Measurements from ENCODE around the gene NR2F6.
A peak's percentile ranks its signal among the peaks of the same experiment; 100 is the strongest.

The NR2F6 gene

DNA sequence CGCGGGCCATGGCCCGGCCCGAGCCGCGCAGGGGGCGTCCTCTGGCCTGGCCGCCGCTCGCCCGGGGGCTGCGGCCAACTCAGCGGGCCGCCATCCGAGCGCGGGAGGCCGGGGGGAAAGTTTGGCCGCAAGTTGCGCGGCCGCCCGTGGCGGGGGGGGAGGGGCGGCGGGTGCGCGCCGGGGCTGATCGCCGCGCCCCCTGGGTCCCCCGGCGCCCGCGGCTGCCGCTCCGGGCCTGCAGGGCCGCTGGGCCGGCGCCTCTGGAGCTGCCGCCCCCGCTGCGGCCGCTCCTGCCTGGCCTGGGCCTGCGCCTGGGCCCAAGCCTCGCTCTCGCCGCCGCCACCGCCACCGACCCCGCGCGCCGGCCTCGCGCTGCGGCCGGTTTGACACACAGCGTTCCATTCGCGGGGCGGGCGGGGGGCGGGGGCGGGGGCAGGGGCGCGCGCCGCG lies at the start of gene NR2F6:
Gene NR2F6 (minus strand): TSS at position 385 of the 450 bp plus-strand sequence. CDS start 699 bp downstream, outside the sequence.
- no peak within 1 kb of the TSS for H3K27ac Mint-ChIP-seq
- DNase-seq (no peak), ATAC-seq (no peak)
- peak within 1 kb of the TSS; percentile 73 for H3K4me3 Mint-ChIP-seq
- no peaks in the 10 kb centered on the region for H3K36me3 Mint-ChIP-seq (ENCODE audit: low read depth)
- H3K9me3 Mint-ChIP-seq, result no peaks in the 10 kb centered on the region
- H3K4me1 Mint-ChIP-seq, result peaks cover 12% of the 10 kb centered on the region
- peaks cover 4% of the 10 kb centered on the region for H3K27me3 Mint-ChIP-seq

DNA sequence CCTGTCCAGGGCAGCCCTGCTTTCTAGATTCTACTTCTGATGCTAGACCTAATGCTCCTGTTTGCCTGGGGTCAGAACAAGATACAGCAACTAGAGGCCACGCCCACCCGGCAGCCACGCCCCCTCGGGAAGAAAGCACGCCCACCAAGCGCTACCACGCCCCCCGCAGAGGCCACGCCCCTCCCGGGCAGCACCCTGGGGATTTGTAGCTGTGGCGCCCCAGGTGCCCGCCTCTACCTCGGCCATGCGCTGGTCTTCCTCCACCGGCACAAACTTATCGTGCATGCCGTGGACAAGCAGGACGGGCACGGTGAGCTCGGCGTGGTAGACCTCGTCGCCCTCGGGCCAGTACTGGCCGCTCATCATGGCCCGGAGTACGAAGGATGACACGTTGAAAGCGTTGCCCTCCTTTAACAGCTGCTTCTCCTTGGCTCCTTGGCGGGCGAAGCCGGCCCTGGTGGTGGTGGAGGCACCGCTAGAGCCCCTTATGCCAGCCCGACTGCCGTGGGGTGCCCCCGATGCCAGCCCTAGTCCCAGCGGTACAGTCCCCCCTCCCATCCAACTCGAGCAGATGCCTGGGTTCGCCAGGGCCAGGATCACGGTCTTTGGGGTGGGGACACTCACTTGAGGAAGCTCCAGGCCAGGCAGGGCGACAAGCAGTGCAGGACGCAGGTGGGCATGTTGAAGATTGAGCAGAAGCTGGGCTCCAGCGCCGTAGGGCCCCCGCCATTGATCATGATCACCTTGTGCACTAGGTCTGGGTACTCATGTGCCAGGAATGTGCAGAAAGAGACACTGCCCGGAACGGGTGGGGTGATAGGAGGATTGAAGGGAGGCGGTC lies 48.6 kb upstream of the NR2F6 start:
- ATAC-seq, result no peak
- Mint-ChIP-seq H3K36me3 (ENCODE audit: low read depth) (peaks cover 16% of the 10 kb centered on the region), H3K4me3 (no peak overlapping the region), H3K27ac (no peak overlapping the region), H3K27me3 (no peaks in the 10 kb centered on the region), H3K4me1 (peaks cover 19% of the 10 kb centered on the region), H3K9me3 (no peaks in the 10 kb centered on the region)
- DNase-seq, result peak; percentile 76

DNA sequence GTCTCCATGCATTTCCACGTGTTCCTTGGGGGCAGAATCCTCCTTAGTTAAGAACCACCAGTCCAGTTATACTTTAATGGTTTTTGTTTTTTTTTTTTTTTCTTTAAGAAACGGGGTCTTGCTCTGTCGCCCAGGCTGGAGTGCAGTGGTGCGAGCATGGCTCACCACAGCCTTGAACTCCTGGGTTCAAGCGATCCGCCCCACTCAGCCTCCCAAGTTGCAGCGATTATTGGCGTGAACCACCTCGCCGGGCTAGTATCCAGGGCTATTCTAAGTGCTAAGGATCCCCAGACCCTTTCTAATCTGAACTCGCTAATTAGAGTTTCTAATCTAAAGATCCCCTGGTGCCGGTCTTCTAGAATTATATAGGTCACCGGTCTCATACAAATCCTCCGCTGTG lies 47.9 kb upstream of the NR2F6 start:
- DNase-seq (no peak), ATAC-seq (no peak)
- H3K36me3 Mint-ChIP-seq (ENCODE audit: low read depth), result peaks cover 13% of the 10 kb centered on the region
- no peak overlapping the region for H3K27ac Mint-ChIP-seq
- H3K4me3 Mint-ChIP-seq, result no peak overlapping the region
- no peaks in the 10 kb centered on the region for H3K9me3 Mint-ChIP-seq
- no peaks in the 10 kb centered on the region for H3K27me3 Mint-ChIP-seq
- H3K4me1 Mint-ChIP-seq, result peaks cover 19% of the 10 kb centered on the region

DNA sequence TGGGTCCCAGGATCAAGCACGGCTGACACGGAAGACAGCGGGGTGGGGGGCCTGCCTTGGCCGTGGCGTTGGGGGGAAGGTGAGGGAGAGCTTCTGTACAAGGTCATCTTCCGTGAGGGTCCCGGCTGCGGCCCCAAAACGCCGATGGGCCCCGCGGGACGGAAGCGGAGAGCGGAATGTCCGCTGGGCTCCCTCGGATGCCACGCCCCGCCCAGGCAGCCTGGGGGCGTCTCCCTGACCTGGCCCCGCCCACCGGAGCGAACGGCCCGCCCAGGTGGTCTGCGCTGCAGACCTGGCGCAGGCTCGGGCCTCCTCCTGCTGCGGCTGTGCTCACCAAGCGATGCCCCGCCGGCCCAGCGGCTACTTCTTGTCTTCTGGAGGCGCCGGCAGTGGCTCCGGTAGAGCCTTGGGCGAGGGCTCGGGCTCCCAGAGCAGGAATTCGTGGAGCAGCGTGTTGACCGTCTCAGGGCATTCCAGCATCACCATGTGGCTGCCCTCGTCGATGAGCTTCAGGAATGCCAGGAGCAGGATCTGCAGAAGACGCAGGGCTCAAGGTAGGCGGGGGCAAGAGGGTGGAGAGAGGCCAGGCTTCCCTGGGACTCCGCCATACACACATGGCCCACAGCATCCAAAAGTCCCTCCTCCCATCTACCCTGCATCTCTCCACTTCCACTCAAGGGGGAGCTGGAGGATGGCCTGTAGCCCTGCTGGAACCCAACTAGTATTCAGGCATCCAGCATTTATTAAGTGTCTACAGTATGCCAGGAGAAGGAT lies 46.8 kb upstream of the NR2F6 start:
- ATAC-seq, result peak; percentile 96

DNA sequence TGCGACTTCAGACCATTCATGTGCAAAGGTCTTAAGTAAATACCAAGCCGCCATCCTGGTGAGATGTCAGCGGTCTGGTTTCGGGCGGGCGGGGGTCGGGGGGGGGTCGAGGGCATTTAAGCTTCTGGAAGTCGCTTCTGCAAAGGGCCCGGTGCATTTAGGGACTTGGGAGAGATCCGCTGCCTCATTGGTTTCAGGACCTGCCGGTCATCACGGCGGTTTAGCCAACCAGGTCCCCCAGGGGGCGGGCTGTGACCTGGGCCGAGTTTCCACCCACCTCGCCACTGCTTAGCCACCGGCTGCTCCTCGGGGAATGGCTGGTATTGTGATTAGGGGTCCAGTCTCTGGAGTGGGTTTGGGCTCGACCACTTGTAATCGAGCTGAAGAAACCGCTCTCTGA lies 43.8 kb upstream of the NR2F6 start:
- H3K27ac Mint-ChIP-seq, result no peak overlapping the region
- peaks cover 10% of the 10 kb centered on the region for H3K4me1 Mint-ChIP-seq
- no peaks in the 10 kb centered on the region for H3K9me3 Mint-ChIP-seq
- no peak overlapping the region for H3K4me3 Mint-ChIP-seq
- peak; percentile 72 for DNase-seq
- H3K36me3 Mint-ChIP-seq (ENCODE audit: low read depth), result peaks cover 15% of the 10 kb centered on the region
- H3K27me3 Mint-ChIP-seq, result no peaks in the 10 kb centered on the region
- no peak for ATAC-seq

More for the DNA sequence above, 46.8 kb upstream of the NR2F6 start:
- Mint-ChIP-seq H3K27ac (peak overlapping the region; percentile 81), H3K9me3 (no peaks in the 10 kb centered on the region), H3K4me1 (peaks cover 19% of the 10 kb centered on the region), H3K27me3 (no peaks in the 10 kb centered on the region), H3K4me3 (peak overlapping the region; percentile 89), H3K36me3 (ENCODE audit: low read depth) (peaks cover 8% of the 10 kb centered on the region)
- peak; percentile 90 for DNase-seq

DNA sequence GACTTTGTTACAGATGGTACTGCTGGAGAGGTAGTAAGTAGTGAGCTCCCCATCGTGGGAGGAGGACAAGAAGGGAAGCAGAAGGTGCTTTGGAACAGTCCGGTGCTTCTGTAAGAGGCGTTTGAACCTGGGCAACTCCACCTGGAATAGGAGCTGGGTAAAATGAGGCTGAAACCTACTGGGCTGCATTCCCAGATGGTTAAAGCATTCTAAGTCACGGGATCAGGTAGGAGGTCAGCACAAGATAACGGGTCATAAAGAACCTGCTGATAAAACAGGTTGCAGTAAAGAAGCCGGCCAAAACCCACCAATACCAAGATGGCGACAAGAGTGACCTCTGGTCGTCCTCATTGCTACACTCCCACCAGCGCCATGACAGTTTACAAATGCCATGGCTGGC lies 41.0 kb upstream of the NR2F6 start:
- Mint-ChIP-seq H3K27ac (no peak overlapping the region), H3K27me3 (no peaks in the 10 kb centered on the region), H3K4me3 (no peak overlapping the region), H3K4me1 (peaks cover 5% of the 10 kb centered on the region), H3K36me3 (ENCODE audit: low read depth) (peaks cover 20% of the 10 kb centered on the region), H3K9me3 (no peaks in the 10 kb centered on the region)
- no peak for DNase-seq
- ATAC-seq, result no peak

DNA sequence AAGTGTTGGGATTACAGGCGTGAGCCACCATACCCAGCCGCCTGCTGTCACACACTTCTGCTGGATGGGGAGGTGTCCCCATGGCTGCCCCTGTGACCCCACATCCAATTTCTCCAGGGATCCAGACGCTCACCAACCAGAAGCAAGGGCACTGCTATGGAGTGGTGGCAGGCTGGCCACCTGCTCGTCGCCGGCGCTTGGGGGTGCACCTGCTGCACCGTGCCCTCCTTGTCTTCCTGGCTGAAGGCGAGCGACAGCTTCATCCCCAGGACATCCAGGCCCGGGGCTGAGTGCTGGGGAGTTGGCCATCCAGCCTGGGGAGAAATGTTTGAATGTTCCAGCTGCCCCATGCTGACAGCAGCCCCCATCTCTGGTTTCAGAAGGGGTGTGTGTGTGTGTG lies 40.5 kb upstream of the NR2F6 start:
- no peak for DNase-seq
- H3K4me1 Mint-ChIP-seq, result peaks cover 8% of the 10 kb centered on the region
- H3K4me3 Mint-ChIP-seq, result no peak overlapping the region
- no peak overlapping the region for H3K27ac Mint-ChIP-seq
- ATAC-seq, result no peak
- H3K27me3 Mint-ChIP-seq, result no peaks in the 10 kb centered on the region
- H3K9me3 Mint-ChIP-seq, result no peaks in the 10 kb centered on the region
- peaks cover 20% of the 10 kb centered on the region for H3K36me3 Mint-ChIP-seq (ENCODE audit: low read depth)

DNA sequence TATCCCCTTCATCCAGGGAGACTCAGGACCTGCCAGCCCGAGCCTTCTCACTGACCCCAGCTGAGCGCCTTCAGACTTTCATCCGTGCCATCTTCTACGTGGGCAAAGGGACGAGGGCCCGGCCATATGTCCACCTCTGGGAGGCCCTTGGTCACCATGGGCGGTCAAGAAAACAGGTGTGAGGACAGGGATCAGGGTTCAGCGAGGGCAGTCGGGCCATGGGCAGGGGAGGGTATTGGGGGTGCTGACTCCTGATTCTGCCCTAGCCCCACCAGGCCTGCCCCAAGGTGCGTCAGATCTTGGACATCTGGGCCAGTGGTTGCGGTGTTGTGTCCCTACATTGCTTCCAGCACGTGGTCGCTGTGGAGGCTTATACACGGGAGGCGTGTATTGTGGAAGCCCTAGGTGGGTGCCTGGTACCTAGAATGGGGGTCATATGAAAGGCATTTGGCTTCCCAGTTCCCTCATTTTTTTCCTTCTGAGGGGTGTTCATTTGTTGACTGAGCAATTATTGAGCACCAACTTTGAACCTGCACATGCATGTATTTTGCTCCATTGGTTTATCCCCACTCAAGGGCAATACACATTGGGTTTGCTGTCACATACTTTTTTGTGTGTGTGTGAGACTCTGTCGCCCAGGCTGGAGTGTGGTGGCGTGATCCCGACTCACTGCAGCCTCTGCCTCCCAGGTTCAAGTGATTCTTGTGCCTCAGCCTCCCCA lies 39.9 kb upstream of the NR2F6 start:
- peaks cover 10% of the 10 kb centered on the region for H3K4me1 Mint-ChIP-seq
- ATAC-seq (no peak), DNase-seq (no peak)
- no peak overlapping the region for H3K4me3 Mint-ChIP-seq
- H3K27me3 Mint-ChIP-seq, result no peaks in the 10 kb centered on the region
- no peaks in the 10 kb centered on the region for H3K9me3 Mint-ChIP-seq
- peaks cover 20% of the 10 kb centered on the region for H3K36me3 Mint-ChIP-seq (ENCODE audit: low read depth)
- H3K27ac Mint-ChIP-seq, result no peak overlapping the region

DNA sequence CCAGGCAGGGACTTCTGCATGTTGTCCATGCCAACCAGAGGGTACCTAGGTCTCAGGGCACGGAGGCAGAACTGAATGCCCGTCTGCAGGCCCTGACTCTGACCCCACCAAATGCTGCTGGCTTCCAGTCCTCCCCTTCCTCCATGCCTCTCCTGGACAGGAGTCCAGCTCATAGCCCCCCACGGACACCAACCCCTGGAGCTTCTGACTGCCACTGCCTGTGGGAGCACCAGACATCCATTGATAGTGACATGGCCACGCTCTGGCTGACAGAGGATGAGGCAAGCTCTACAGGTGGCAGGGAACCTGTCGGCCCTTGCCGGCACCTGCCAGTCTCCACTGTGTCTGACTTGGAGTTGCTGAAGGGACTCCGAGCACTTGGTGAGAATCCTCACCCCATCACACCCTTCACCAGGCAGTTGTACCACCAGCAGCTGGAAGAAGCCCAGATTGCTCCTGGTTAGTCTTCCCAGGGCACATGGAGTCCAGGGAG lies 37.8 kb upstream of the NR2F6 start:
- peak overlapping the region; percentile 40 for H3K4me3 Mint-ChIP-seq
- no peak for DNase-seq
- H3K9me3 Mint-ChIP-seq, result no peaks in the 10 kb centered on the region
- H3K27me3 Mint-ChIP-seq, result no peaks in the 10 kb centered on the region
- H3K4me1 Mint-ChIP-seq, result peaks cover 10% of the 10 kb centered on the region
- no peak overlapping the region for H3K27ac Mint-ChIP-seq
- no peak for ATAC-seq
- peaks cover 22% of the 10 kb centered on the region for H3K36me3 Mint-ChIP-seq (ENCODE audit: low read depth)

DNA sequence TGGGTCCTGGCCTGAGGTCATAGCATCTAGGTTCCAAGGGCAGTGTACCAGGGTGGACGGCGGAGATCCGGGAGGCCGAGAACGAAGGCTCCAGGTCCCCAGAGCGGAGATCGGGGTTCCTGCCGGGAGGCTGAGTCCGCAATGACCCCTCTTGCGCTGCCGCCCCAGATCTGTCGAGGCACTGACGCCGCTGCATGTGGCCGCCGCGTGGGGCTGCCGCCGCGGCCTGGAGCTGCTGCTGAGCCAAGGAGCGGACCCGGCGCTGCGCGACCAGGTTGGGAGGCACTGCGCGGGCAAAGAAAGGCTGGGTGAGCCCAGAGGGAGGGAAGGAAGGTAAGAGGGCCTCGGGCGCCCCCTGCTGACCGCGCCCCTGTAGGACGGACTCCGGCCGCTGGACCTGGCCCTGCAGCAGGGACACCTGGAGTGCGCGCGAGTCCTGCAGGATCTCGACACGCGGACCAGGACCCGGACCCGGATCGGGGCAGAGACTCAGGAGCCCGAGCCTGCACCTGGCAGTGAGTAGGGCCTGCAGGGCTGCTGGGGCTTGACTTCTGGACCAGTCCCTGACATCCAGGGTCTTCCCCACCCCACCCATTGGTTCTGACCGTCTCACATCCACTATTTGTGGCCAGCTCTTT lies 36.9 kb upstream of the NR2F6 start:
- H3K36me3 Mint-ChIP-seq (ENCODE audit: low read depth), result peaks cover 22% of the 10 kb centered on the region
- H3K4me1 Mint-ChIP-seq, result peaks cover 10% of the 10 kb centered on the region
- DNase-seq (peak; percentile 89), ATAC-seq (peak; percentile 86)
- H3K27ac Mint-ChIP-seq, result peak overlapping the region; percentile 80
- no peaks in the 10 kb centered on the region for H3K9me3 Mint-ChIP-seq
- no peaks in the 10 kb centered on the region for H3K27me3 Mint-ChIP-seq
- peak overlapping the region; percentile 90 for H3K4me3 Mint-ChIP-seq

DNA sequence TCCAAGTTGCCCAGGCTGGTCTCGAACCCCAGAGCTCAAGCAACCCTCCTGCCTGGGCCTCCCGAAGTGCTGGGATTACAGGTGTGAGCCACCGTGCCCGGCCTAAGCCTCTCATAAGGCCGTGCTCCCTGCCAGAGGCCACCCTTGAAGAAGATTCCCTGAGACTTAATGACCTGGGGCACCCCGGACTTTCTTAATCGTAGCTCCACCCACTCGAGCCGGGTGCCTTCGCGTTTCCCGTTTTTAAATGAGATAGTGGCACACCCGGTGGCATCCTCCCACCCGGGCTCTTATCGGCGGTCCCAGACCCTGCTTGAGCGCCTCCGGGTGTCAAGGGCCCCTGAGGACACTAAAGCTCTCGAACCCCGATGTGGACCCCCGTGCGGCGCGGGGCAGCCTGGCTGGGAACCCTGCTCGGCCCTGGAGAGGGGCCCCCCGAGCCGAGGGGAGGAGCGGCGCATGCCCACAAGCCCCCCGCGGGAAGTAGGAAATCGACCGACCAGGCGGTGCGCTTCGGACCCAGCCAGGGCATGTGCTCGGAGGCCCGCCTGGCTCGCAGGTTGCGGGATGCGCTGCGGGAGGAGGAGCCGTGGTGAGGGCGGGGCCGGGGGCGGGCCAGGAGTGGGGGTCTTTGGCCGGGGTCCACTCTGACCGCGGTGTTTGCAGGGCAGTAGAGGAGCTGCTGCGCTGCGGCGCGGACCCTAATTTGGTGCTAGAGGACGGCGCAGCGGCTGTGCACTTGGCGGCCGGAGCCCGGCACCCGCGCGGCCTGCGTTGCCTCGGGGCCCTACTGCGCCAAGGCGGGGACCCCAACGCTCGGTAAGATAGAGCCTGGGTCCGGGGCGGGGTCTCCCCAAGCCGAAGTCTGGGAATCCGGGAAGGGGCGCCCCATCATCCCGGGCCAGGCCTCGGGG lies 35.9 kb upstream of the NR2F6 start, which contains the start of gene ANKLE1:
Gene ANKLE1 (plus strand): TSS at position 511 of the 914 bp plus-strand sequence. CDS start 20 bp downstream, at position 531.
- Mint-ChIP-seq H3K36me3 (ENCODE audit: low read depth) (peaks cover 24% of the 10 kb centered on the region), H3K27me3 (no peaks in the 10 kb centered on the region), H3K4me1 (peaks cover 10% of the 10 kb centered on the region), H3K9me3 (no peaks in the 10 kb centered on the region), H3K27ac (peak within 1 kb of the TSS; percentile 80), H3K4me3 (peak within 1 kb of the TSS; percentile 90)
- ATAC-seq, result peak; percentile 63
- peak; percentile 84 for DNase-seq

DNA sequence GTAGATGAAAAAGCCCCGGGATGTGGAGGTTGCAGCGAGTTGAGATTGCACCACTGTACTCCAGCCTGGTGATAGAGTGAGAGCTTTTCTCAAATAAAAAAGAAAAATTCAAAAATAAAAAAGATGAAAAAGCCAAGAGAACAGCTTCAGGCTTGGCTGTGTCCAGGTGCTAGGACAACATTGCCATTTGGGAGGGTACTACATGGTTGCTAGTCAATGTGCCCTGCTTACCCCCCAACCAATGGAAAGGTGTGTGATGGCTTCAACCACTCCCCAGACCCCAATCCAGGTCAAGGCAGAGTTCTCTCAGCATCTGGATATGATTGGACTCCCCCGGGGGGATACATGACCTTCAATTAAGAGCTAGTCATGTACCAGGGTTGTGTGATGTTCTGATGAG lies 33.7 kb upstream of the NR2F6 start:
- H3K4me3 Mint-ChIP-seq, result no peak overlapping the region
- no peak overlapping the region for H3K27ac Mint-ChIP-seq
- H3K9me3 Mint-ChIP-seq, result no peaks in the 10 kb centered on the region
- DNase-seq (no peak), ATAC-seq (no peak)
- peaks cover 10% of the 10 kb centered on the region for H3K4me1 Mint-ChIP-seq
- H3K36me3 Mint-ChIP-seq (ENCODE audit: low read depth), result peaks cover 20% of the 10 kb centered on the region
- H3K27me3 Mint-ChIP-seq, result no peaks in the 10 kb centered on the region

Data from activated naive CD8-positive, alpha-beta T cell treated with anti-CD3 and anti-CD28 coated beads, Interleukin-2, amount 50 U/mL, for 24 hours (primary cell).